Activated T-cell treated with anti-CD3 and anti-CD28 coated beads, Interleukin-2, amount 50 U/mL, for 24 hours (primary cell): ENCODE results near the gene FAM168B.
"Not testable (repeated sequence)": the region's sequence is repeated elsewhere in the genome, so short reads cannot be mapped to it uniquely, and the experiment has no call there.

Experiments
- DNase-seq: peaks from one replicate; pipeline ENCODE4 v3.0.0-alpha.2; 2020
- H3K27ac Mint-ChIP-seq: 2 replicates; pipeline ENCODE4 v1.8.0; 2020; ENCODE audit warnings: mild to moderate bottlenecking, mixed read lengths
- H3K27me3 Mint-ChIP-seq: 2 replicates; pipeline ENCODE4 v1.8.0; 2020; ENCODE audit warnings: mixed read lengths
- H3K36me3 Mint-ChIP-seq: 2 replicates; pipeline ENCODE4 v1.8.0; 2020; ENCODE audit warnings: low read depth, mixed read lengths
- H3K4me1 Mint-ChIP-seq: 2 replicates; pipeline ENCODE4 v1.8.0; 2020; ENCODE audit warnings: low read depth, mixed read lengths
- H3K4me3 Mint-ChIP-seq: 2 replicates; pipeline ENCODE4 v1.8.0; 2020; ENCODE audit warnings: mild to moderate bottlenecking, moderate library complexity, mixed read lengths
- H3K9me3 Mint-ChIP-seq: 2 replicates; pipeline ENCODE4 v1.8.0; 2020; ENCODE audit warnings: mixed read lengths

The FAM168B gene

GRCh38 chr2:131113566-131114227 lies 20.4 kb upstream of the FAM168B start:
- Mint-ChIP-seq H3K4me3 (no peak overlapping the region), H3K4me1 (peaks cover 80% of the 10 kb centered on the region), H3K36me3 (peaks cover 86% of the 10 kb centered on the region), H3K27me3 (no peaks in the 10 kb centered on the region), H3K9me3 (peaks cover 8% of the 10 kb centered on the region), H3K27ac (no peak overlapping the region)
- DNase-seq = no peak

DNA sequence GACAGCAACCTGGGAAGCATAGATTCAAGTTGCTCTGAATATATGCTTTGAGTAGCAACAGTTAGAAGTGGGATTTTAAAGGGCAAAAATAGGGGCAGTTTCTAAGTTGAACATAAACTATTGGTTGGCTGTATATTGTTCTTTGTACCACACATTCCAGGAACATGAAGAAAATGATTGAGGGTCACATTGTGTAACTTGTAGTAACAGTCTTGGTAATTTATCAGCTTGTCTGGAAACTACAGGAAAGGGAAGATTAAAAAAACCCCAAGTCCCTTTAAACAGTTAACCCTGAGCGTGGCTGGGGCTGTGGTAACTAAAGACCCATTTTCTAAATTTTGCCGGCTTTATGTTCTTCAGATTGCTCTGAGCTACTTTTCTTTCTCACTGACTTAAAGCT lies 19.3 kb upstream of the FAM168B start:
- Mint-ChIP-seq H3K27ac (no peak overlapping the region), H3K4me3 (no peak overlapping the region)

GRCh38 chr2:131105950-131106801 lies 12.9 kb upstream of the FAM168B start:
- no peaks in the 10 kb centered on the region for H3K27me3 Mint-ChIP-seq
- peak overlapping the region; percentile 95 for H3K27ac Mint-ChIP-seq
- H3K4me3 Mint-ChIP-seq = peak overlapping the region; percentile 86
- H3K4me1 Mint-ChIP-seq = peaks cover 62% of the 10 kb centered on the region
- no peak for DNase-seq
- peaks cover 47% of the 10 kb centered on the region for H3K36me3 Mint-ChIP-seq
- H3K9me3 Mint-ChIP-seq = no peaks in the 10 kb centered on the region

More for the DNA sequence above, 19.3 kb upstream of the FAM168B start:
- no peaks in the 10 kb centered on the region for H3K27me3 Mint-ChIP-seq
- no peak for DNase-seq
- H3K4me1 Mint-ChIP-seq = peaks cover 81% of the 10 kb centered on the region
- peaks cover 86% of the 10 kb centered on the region for H3K36me3 Mint-ChIP-seq
- peaks cover 8% of the 10 kb centered on the region for H3K9me3 Mint-ChIP-seq

DNA sequence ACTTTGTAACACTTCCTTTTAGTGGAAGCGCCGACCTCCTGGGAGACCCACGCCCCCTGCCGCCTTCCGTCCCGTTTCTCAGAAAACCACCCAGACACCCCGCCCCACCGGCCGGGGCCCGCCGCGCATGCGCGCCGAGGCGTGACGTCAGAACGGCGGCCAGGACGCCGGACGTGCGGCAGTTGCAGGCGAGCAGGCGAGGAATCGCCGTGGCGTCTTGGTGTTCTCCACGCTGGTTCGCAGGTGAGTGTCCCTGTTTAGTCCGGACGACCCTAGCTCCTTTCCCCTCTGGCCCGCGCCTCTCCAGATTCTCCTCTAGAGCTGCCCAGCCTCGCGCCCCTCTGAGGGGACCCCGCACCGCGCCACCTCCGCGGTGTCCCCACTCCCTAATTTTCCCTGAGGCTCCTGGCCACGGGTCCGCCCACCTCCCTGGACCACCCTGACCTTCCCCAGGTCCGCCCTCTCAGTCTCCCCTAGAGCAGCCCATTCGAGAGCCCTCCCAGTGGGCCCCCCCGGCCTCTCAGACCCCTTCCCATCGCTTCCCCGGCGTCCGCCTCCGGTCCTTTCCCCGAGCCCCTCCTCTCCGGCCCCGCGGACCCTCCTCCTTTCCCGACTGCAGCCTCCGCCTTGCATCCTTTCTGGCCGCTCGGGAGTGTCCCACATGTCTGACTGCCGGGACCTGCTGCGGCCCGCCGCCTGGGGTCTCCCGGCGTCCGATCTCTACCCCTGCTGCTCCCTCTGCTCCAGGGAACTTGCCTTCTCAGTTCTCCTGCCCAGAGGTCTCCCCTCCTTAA lies 12.1 kb upstream of the FAM168B start, which contains the start of gene PLEKHB2:
Gene PLEKHB2, plus strand, starts transcription at position 181 of the 794 bp plus-strand sequence. CDS start 15,606 bp downstream, outside the sequence.
- Mint-ChIP-seq H3K9me3 (no peaks in the 10 kb centered on the region), H3K4me3 (peak within 1 kb of the TSS; percentile 86), H3K27me3 (no peaks in the 10 kb centered on the region), H3K36me3 (peaks cover 39% of the 10 kb centered on the region), H3K4me1 (peaks cover 54% of the 10 kb centered on the region), H3K27ac (peak within 1 kb of the TSS; percentile 95)
- DNase-seq = peak; percentile 97

GRCh38 chr2:131104487-131105155 lies 11.4 kb upstream of the FAM168B start:
- no peaks in the 10 kb centered on the region for H3K27me3 Mint-ChIP-seq
- peaks cover 35% of the 10 kb centered on the region for H3K36me3 Mint-ChIP-seq
- H3K4me1 Mint-ChIP-seq = peaks cover 49% of the 10 kb centered on the region
- peak overlapping the region; percentile 95 for H3K27ac Mint-ChIP-seq
- H3K9me3 Mint-ChIP-seq = no peaks in the 10 kb centered on the region
- peak overlapping the region; percentile 86 for H3K4me3 Mint-ChIP-seq
- no peak for DNase-seq

- Mint-ChIP-seq H3K36me3 (peaks cover 24% of the 10 kb centered on the region), H3K27ac (peak overlapping the region; percentile 50), H3K4me3 (no peak overlapping the region), H3K9me3 (no peaks in the 10 kb centered on the region), H3K27me3 (no peaks in the 10 kb centered on the region), H3K4me1 (peaks cover 39% of the 10 kb centered on the region)
- DNase-seq = no peak
Measured at GRCh38 chr2:131103165-131103564, 9.9 kb upstream of the FAM168B start.

GRCh38 chr2:131094463-131095281 lies 1.4 kb upstream of the FAM168B start:
- Mint-ChIP-seq H3K27me3 (no peaks in the 10 kb centered on the region), H3K4me1 (peaks cover 19% of the 10 kb centered on the region)
- no peak for DNase-seq

DNA sequence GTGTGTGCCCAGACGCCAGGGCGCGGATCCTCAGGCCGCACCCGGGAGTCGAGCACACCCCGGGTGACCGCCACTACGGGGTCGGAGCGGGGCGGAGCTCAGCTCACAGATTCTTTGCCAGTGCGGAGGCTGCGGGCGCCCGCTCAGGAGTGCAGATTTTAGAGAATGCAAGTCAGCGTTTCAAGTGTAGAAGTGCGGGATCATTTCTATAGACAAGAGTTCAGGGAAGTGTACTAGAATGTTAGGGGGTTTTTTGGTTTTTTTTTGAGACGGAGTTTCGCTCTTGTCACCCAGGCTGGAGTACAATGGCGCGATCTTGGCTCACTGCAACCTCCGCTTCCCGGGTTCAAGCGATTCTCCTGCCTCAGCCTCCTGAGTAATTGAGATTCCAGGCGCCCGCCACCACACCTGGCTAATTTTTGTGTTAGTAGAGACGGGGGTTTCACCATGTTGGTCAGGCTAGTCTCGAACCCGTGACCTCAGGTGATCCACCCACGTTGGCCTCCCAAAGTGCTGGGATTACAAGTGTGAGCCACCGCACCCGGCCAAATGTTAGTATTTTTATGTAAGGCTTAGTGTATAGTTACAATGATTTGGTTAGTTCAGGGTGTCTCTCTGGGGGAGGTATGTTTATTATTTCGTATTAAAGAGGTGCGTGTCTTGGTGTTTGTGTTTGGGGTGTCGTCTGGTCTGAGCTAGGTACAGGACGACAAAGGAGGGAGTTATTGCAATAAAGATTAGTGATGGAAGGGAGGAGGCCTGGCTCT lies 619 bp upstream of the FAM168B start:
- Mint-ChIP-seq H3K27ac (peak overlapping the region; percentile 98), H3K4me3 (peak overlapping the region; percentile 91), H3K36me3 (peaks cover 34% of the 10 kb centered on the region), H3K27me3 (no peaks in the 10 kb centered on the region), H3K4me1 (peaks cover 24% of the 10 kb centered on the region), H3K9me3 (no peaks in the 10 kb centered on the region)
- no peak for DNase-seq

More at GRCh38 chr2:131094463-131095281, 1.4 kb upstream of the FAM168B start:
- peak overlapping the region; percentile 98 for H3K27ac Mint-ChIP-seq
- no peaks in the 10 kb centered on the region for H3K9me3 Mint-ChIP-seq
- peaks cover 26% of the 10 kb centered on the region for H3K36me3 Mint-ChIP-seq
- peak overlapping the region; percentile 91 for H3K4me3 Mint-ChIP-seq

DNA sequence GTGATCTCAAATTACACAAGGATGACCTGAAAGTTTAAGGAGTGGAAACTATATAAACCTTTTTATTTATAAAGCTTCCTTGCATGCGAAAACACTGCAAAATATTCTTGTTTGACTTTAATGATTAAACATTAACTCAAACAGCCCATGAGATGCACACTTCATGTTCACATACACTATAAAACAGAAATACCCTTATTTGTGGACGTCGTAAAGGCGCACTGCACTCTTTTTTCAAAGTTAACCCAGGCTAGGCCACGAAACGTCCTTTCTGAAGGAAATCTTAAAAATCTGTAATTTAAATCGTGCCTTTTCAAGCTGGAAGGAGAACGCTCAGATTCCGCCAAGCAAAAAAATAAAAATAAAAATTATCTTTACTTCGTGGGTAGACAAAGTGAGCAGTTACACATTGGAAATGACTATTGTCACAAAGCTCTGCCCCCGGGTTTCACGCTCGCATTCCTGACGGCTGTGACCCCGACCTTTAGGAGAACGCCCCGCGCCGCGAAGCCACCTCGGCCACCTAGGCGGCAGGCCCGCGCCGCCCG lies 728 bp downstream of the FAM168B start:
- peaks cover 32% of the 10 kb centered on the region for H3K4me1 Mint-ChIP-seq
- H3K9me3 Mint-ChIP-seq = no peaks in the 10 kb centered on the region
- peaks cover 47% of the 10 kb centered on the region for H3K36me3 Mint-ChIP-seq
- no peaks in the 10 kb centered on the region for H3K27me3 Mint-ChIP-seq
- peak overlapping the region; percentile 83 for H3K4me3 Mint-ChIP-seq
- no peak for DNase-seq
- peak overlapping the region; percentile 83 for H3K27ac Mint-ChIP-seq

DNA sequence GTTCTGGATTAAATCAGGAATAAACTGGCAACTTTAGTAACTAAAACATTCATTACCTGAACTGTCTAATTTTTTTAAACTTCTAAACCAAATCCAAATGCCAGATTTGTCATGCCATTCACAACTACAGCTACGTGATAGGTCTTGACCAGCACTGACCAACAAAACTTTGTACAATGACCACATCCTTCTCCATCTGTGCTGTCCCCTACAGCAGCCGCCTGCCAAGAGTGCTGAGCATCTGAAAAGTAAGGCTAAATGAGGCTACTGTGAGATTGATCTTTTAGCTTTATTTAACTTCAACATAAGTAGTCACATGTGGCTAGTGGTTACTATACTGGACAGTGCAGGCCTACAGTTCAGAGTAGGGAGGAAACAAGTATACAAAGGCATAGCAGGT lies 7.6 kb downstream of the FAM168B start:
- Mint-ChIP-seq H3K36me3 (peaks cover 90% of the 10 kb centered on the region), H3K27me3 (no peaks in the 10 kb centered on the region), H3K9me3 (no peaks in the 10 kb centered on the region), H3K4me3 (no peak overlapping the region), H3K27ac (peak overlapping the region; percentile 72), H3K4me1 (peaks cover 59% of the 10 kb centered on the region)
- DNase-seq = no peak

DNA sequence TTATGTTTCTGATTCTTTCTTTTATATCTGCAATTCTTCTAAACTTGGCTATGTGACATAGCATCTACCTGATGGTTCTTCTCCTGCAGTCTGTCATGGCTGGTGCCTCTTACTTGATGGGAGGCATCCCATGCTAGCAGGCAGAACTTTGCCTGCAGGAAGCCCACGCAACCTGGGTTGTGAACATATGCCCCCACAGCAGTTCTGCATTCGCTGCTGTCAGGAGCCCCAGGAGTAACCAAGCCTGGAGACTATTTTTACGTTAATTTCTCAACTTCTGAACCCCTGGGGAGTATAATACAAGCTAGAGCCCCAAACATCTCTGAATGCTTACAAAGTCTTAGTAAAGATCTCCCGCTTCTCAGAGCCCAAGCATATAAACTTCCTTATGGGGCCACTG lies 12.1 kb downstream of the FAM168B start:
- Mint-ChIP-seq H3K27me3 (no peaks in the 10 kb centered on the region), H3K27ac (no peak overlapping the region), H3K4me1 (peaks cover 54% of the 10 kb centered on the region), H3K4me3 (no peak overlapping the region), H3K9me3 (no peaks in the 10 kb centered on the region), H3K36me3 (peaks cover 93% of the 10 kb centered on the region)
- DNase-seq = no peak

- H3K9me3 Mint-ChIP-seq, DNase-seq, H3K27me3 Mint-ChIP-seq, H3K4me3 Mint-ChIP-seq: not testable (repeated sequence)
- Mint-ChIP-seq H3K27ac (peak overlapping the region; percentile 64), H3K4me1 (peaks cover 50% of the 10 kb centered on the region), H3K36me3 (peaks cover 93% of the 10 kb centered on the region)
Measured at GRCh38 chr2:131079931-131080330, 13.3 kb downstream of the FAM168B start.
